ENCODE results near the gene RTN4R.

- TF ChIP-seq CTCF (IDR thresholded peaks at IDR 0.05; ENCODE audit: low read depth, low read length, poor library complexity, severe bottlenecking) (no peak), EZH2phosphoT487 (IDR thresholded peaks at IDR 0.05; ENCODE audit: borderline replicate concordance, low read length) (no peak)
Measured at GRCh38 chr22:20216863-20217499, 51.1 kb downstream of the RTN4R start.

Measured in DOHH2 (cell line).